ENCODE results near the gene ZFHX3.
A peak's percentile ranks its signal among the peaks of the same experiment; 100 is the strongest.

ZFHX3 gene

DNA sequence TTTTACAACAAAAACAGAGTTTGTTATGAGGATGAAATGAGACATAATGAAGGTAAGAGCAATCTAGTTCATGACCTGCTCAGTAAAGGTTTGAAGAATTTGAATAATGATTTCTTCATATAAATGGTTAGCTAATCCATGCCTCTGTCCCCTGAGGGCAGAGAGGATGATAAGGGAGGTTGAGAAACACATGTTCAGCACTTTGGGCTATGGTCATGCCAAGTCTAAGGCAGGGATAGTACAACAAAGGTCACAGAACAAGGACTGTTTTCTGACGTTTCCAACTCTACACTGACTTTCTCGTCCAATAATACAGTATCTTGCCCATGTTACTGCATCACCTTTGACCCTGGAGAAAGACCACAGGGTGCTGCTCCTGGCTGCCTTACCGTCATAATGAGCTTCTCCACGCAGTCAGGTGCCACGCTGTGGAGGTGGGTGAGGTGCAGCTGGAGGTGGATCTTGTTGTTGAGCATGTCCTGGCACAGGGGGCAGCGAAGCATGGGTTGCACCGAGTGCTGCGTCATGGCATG, 236.7 kb downstream of the ZFHX3 start:
- Histone ChIP-seq H3K27me3 (ENCODE audit: low read depth) (no peaks in the 10 kb centered on the region), H3K4me1 (no peaks in the 10 kb centered on the region; the same call in 1 of the 2 replicates), H3K4me3 (no peak overlapping the region), H3K9me3 (no peaks in the 10 kb centered on the region), H3K36me3 (replicated peaks) (peaks cover 15% of the 10 kb centered on the region)
- DNase-seq (ENCODE audit: low spot score in 2 of 2) = no peak
- in situ Hi-C loops (cut with MboI; ENCODE audit: low sequenced_read_pairs) = no loop called here

DNA sequence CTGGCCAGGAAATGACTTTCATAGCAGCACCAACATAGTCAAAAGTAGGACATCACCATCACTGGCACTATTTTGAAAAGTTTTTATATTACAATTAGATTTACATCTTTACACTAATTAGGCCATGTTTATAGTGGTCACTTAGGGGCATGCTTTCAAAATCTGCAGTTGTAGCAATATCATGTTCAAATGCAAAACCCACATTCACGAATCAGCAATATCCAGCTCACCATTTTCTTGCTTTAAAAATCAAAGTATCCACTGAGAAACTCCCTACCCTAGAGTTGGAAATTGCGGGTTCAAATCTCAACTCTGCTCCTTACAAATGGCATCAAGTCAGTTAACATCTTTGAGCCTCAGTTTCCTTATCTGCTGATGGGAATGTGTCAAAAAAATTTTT, 237.4 kb downstream of the ZFHX3 start:
- Histone ChIP-seq H3K4me1 (no peaks in the 10 kb centered on the region; the same call in 1 of the 2 replicates), H3K9me3 (no peaks in the 10 kb centered on the region)
- in situ Hi-C loops (cut with MboI; ENCODE audit: low sequenced_read_pairs) = no loop called here

DNA sequence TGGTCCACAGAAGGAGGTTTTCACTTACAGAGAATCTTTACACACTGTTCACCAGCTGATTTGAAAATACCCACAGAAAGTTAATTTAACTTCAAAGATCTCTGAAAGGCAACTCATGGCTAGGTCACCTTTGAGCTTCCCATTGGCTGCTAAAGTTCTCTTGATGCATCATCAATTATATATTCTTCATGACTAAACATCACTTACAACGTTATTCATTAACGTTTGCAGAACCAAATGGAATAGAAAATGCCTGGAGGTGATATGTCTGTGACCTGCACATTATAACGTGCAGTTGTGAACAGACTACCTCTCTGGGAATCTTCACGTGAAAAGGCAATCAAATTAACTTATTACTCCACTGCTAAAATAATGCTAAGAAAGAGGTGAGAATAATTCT, 238.5 kb downstream of the ZFHX3 start:
- no peaks in the 10 kb centered on the region for H3K27me3 ChIP-seq (ENCODE audit: low read depth)
- DNase-seq (ENCODE audit: low spot score in 2 of 2) = no peak
- H3K36me3 ChIP-seq (replicated peaks) = peaks cover 15% of the 10 kb centered on the region
- H3K9me3 ChIP-seq = no peaks in the 10 kb centered on the region
- in situ Hi-C loops (cut with MboI; ENCODE audit: low sequenced_read_pairs) = no loop called here
- H3K4me3 ChIP-seq = no peak overlapping the region
- peaks cover 4% of the 10 kb centered on the region for H3K4me1 ChIP-seq

More for the DNA sequence above, 237.4 kb downstream of the ZFHX3 start:
- H3K27me3 ChIP-seq (ENCODE audit: low read depth) = no peaks in the 10 kb centered on the region
- H3K36me3 ChIP-seq (replicated peaks) = peaks cover 15% of the 10 kb centered on the region
- H3K4me3 ChIP-seq = no peak overlapping the region
- DNase-seq (ENCODE audit: low spot score in 2 of 2) = no peak

DNA sequence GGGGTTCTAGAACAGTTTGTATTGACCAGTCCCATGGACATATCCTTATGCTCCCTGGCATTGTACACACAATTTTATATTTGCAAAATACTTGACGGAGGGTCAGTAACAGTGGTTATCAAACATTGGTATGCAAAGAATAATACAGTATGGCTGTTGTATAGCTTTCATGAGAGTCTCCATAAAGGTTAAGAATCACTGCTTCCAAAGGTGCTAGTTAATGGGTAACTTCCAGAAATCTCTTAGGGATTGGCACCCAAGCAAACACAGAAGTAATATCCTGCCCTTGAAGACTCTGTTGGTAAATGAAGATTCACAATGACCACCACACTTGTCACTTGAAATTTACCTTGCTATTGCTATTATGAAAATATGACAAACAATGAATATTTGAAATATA, 239.2 kb downstream of the ZFHX3 start:
- Histone ChIP-seq H3K36me3 (replicated peaks) (peaks cover 15% of the 10 kb centered on the region), H3K27me3 (ENCODE audit: low read depth) (no peaks in the 10 kb centered on the region), H3K4me1 (peaks cover 11% of the 10 kb centered on the region), H3K9me3 (no peaks in the 10 kb centered on the region), H3K4me3 (no peak overlapping the region)
- DNase-seq (ENCODE audit: low spot score in 2 of 2) = no peak
- in situ Hi-C loops (cut with MboI; ENCODE audit: low sequenced_read_pairs) = no loop called here

DNA sequence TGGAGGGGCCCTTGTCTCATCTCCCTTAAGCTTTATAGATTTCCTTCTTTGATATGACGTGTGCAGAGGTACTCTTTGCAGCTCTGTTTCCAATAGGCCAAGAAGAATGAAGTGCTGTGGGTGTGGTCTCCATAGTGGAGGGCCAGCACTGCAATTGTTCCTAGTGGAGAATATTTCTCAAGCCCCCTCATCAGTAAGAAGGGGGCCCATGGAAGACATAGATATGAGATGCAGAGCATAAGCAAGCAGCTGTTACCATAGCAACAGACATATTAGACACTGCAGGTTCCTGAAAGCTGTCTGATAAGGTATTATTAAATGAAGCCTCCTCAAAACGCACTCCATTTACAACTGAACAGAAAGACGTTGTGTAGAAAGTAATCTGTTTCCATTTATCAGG, 240.7 kb downstream of the ZFHX3 start:
- in situ Hi-C loops (cut with MboI; ENCODE audit: low sequenced_read_pairs) = no loop called here
- Histone ChIP-seq H3K36me3 (replicated peaks) (peaks cover 15% of the 10 kb centered on the region), H3K27me3 (ENCODE audit: low read depth) (no peaks in the 10 kb centered on the region), H3K4me1 (peaks cover 25% of the 10 kb centered on the region), H3K4me3 (no peak overlapping the region), H3K9me3 (no peaks in the 10 kb centered on the region)
- no peak for DNase-seq (ENCODE audit: low spot score in 2 of 2)

DNA sequence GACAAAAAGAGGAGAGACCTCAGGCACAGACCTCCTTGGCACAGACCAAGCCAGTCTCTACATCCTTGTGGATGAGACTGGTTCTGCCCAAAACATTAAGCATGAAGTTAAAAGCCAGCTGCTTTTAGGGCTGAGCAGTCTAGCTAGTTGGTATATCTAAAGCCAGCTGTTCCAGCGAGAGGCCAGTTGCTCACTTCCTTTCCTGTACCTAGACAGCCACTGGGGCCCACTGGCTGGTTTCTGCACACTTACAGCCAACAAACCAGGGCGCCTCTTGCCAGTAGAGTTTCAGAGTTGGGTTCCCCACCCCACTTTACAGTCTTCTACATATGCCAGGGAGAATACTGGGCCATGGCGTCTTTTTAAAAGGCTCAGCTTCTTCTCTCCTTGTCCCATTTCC, 242.4 kb downstream of the ZFHX3 start:
- H3K27me3 ChIP-seq (ENCODE audit: low read depth) = no peaks in the 10 kb centered on the region

DNA sequence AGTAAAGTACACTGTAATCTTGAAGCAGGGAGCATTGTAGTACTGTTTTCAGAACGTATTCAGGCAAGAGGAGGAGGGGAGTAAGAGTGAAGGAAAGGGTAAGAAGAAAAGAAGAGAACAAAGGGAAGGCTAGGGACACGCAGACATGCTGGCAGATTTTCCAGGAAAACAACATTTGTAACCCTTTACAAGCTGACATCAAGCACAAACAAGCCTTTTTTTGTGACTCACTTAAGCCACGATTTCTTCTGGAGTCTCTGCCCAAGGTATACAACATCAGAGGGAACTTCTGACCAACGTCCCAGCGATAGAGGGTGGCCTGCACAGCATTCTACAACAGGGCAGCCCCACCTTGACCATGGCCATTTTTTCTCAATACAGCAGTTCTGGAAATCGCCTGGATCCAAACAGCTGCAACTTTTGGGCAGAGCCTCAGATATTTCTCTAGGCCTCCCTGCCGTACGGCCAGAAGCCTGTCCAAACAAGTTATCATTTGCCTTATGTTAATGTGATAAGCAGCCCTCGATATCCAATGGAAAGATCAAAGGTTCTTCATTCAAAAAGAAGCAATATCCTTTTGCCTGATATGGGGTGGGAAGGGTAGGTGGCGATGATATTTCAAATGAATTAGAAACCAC, 247.3 kb downstream of the ZFHX3 start:
- Histone ChIP-seq H3K27me3 (ENCODE audit: low read depth) (no peaks in the 10 kb centered on the region), H3K4me1 (peaks cover 45% of the 10 kb centered on the region), H3K36me3 (replicated peaks) (peaks cover 35% of the 10 kb centered on the region), H3K9me3 (no peaks in the 10 kb centered on the region), H3K4me3 (no peak overlapping the region)
- peak in 1 of 2 experiments; percentile 34 for DNase-seq (ENCODE audit: low spot score in 2 of 2)
- in situ Hi-C loops (cut with MboI; ENCODE audit: low sequenced_read_pairs) = no loop called here

More for the DNA sequence above, 242.4 kb downstream of the ZFHX3 start:
- peaks cover 7% of the 10 kb centered on the region for H3K36me3 ChIP-seq (replicated peaks)
- H3K9me3 ChIP-seq = no peaks in the 10 kb centered on the region
- no peak for DNase-seq (ENCODE audit: low spot score in 2 of 2)
- peaks cover 43% of the 10 kb centered on the region for H3K4me1 ChIP-seq
- no peak overlapping the region for H3K4me3 ChIP-seq
- in situ Hi-C loops (cut with MboI; ENCODE audit: low sequenced_read_pairs) = no loop called here

DNA sequence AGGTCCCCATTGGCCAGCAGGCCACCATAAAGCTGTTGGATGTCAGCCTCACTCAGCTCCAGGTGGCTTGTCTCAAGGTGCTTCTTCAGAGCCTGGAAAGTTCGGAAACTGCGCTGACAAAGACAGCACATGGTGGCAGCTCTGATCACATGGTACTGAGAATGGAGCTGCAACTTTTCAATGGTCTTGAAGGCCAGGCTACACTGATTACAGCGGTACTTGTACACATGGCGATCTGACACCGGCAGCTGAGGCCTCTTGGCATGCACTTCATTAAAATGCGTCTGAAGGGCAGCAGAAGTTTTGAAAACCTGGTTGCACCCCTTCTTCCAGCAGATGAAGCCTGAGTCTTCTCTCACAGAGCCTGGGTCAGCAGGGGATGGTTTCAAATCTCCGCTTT, 249.7 kb downstream of the ZFHX3 start:
- H3K27me3 ChIP-seq (ENCODE audit: low read depth) = no peaks in the 10 kb centered on the region
- in situ Hi-C loops (cut with MboI; ENCODE audit: low sequenced_read_pairs) = no loop called here
- peaks cover 51% of the 10 kb centered on the region for H3K36me3 ChIP-seq (replicated peaks)

DNA sequence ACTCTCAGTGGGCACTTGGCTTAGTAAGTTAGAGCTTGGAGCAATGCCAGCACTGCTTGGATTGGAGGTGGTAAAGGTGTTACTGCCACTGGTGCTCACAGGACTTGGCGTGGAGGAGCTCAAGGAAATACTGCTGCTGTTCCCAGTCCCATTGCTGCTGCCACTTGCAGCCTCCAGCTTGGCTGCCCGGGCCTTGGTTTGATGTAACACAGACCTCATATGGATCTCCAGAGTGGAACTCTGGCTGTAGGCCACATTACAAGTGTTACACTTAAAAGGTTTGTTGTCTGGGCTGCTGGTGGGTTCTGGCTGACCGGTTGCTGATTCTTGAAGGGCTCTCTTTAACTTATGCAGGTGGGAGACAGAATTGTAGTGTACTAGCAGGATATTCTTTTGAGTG, 250.3 kb downstream of the ZFHX3 start:
- Histone ChIP-seq H3K4me3 (no peak overlapping the region), H3K36me3 (replicated peaks) (peaks cover 51% of the 10 kb centered on the region), H3K27me3 (ENCODE audit: low read depth) (no peaks in the 10 kb centered on the region), H3K4me1 (peaks cover 23% of the 10 kb centered on the region), H3K9me3 (no peaks in the 10 kb centered on the region)
- no peak for DNase-seq (ENCODE audit: low spot score in 2 of 2)
- in situ Hi-C loops (cut with MboI; ENCODE audit: low sequenced_read_pairs) = no loop called here

More for the DNA sequence above, 249.7 kb downstream of the ZFHX3 start:
- Histone ChIP-seq H3K9me3 (no peaks in the 10 kb centered on the region), H3K4me1 (peaks cover 29% of the 10 kb centered on the region), H3K4me3 (no peak overlapping the region)
- DNase-seq (ENCODE audit: low spot score in 2 of 2) = no peak

DNA sequence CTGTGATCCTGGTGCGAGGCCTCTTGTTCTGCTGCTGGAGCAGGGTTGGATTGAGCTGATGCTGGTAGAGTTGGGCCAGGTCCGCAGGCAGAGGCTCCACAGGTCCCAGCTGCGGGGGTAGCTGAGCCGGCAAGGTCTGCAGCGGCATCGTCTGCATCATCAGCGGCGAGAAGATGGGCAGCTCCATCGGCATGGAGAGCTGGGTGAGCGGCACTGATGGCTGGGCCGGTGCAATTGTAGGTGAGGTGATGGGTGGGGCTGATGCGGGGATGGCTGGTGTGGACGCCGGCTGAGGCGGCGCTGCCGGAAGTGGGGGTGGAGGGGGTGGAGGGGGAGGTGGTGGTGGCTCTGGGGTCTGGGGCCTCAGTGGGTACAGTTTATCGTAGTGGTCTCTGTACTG, 251.7 kb downstream of the ZFHX3 start:
- DNase-seq (ENCODE audit: low spot score in 2 of 2) = no peak
- Histone ChIP-seq H3K4me3 (no peak overlapping the region), H3K4me1 (peaks cover 9% of the 10 kb centered on the region), H3K27me3 (ENCODE audit: low read depth) (no peaks in the 10 kb centered on the region), H3K9me3 (no peaks in the 10 kb centered on the region), H3K36me3 (replicated peaks) (peaks cover 58% of the 10 kb centered on the region)
- in situ Hi-C loops (cut with MboI; ENCODE audit: low sequenced_read_pairs) = no loop called here

DNA sequence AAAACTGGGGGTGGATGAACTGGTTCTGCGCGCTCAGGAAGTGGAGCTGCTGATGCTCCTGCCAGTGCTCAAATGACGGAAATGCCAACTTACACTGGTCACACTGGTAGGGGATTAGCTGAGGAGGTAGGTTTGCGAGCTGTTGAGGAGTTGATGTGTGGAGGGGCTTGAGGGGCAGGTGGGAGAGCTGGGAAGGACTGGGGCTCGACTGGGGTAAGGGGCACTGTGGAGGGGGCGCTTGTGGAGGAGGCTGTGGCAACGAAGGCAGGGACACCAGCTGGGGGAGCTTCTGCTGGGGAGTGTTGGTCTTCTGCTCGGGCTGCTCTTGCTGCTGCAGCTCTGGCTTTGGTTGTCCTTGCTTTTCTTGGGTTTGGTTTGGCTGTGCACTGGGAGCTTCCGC, 252.9 kb downstream of the ZFHX3 start:
- in situ Hi-C loops (cut with MboI; ENCODE audit: low sequenced_read_pairs) = no loop called here
- Histone ChIP-seq H3K4me3 (no peak overlapping the region), H3K36me3 (replicated peaks) (peaks cover 62% of the 10 kb centered on the region), H3K27me3 (ENCODE audit: low read depth) (no peaks in the 10 kb centered on the region), H3K4me1 (no peaks in the 10 kb centered on the region; the same call in 1 of the 2 replicates), H3K9me3 (no peaks in the 10 kb centered on the region)
- no peak for DNase-seq (ENCODE audit: low spot score in 2 of 2)

DNA sequence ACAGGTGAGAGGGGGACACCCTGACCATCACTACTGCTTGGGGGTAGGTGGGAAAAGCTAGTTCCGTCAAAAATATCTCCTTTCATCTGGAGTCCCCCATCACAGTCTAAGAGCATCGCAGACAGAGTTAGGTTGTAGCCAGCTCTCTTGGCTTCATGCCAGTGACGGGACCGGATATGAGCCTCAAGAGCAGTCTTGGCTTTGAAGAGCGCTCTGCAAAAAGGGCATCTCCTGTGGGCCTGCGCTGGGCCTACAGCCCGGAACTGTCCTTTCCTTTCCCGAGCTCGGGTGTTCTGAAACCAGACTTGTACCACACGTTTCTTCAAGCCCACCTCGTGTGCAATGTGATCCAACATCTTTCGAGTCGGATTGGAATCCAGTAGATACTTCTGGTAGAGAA, 253.6 kb downstream of the ZFHX3 start:
- no peak overlapping the region for H3K4me3 ChIP-seq
- in situ Hi-C loops (cut with MboI; ENCODE audit: low sequenced_read_pairs) = no loop called here
- no peak for DNase-seq (ENCODE audit: low spot score in 2 of 2)
- no peaks in the 10 kb centered on the region; the same call in 1 of the 2 replicates for H3K4me1 ChIP-seq
- H3K36me3 ChIP-seq (replicated peaks) = peaks cover 59% of the 10 kb centered on the region
- H3K9me3 ChIP-seq = no peaks in the 10 kb centered on the region
- H3K27me3 ChIP-seq (ENCODE audit: low read depth) = no peaks in the 10 kb centered on the region

DNA sequence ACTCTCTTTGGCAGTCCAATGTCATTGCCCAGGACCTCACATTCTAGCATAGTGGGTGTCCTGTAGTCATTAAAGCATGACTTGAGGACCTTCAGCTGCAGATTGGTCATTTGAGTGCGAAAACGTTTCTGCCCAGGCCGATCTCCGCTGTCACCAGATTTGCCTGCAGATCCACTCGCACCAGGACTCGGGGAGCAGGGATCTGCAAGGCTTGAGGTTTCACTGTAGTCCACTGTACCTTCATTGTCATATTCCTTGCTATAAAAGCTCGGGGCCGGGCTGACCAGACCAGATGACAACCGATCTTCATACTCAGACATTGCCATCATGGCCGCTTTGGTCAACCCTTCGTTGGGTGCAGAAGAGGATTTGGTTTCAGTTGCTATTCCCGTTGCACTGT, 254.2 kb downstream of the ZFHX3 start:
- H3K9me3 ChIP-seq = no peaks in the 10 kb centered on the region
- in situ Hi-C loops (cut with MboI; ENCODE audit: low sequenced_read_pairs) = no loop called here
- no peaks in the 10 kb centered on the region for H3K27me3 ChIP-seq (ENCODE audit: low read depth)
- DNase-seq (ENCODE audit: low spot score in 2 of 2) = no peak
- H3K4me3 ChIP-seq = no peak overlapping the region
- no peaks in the 10 kb centered on the region; the same call in 1 of the 2 replicates for H3K4me1 ChIP-seq
- H3K36me3 ChIP-seq (replicated peaks) = peaks cover 53% of the 10 kb centered on the region

DNA sequence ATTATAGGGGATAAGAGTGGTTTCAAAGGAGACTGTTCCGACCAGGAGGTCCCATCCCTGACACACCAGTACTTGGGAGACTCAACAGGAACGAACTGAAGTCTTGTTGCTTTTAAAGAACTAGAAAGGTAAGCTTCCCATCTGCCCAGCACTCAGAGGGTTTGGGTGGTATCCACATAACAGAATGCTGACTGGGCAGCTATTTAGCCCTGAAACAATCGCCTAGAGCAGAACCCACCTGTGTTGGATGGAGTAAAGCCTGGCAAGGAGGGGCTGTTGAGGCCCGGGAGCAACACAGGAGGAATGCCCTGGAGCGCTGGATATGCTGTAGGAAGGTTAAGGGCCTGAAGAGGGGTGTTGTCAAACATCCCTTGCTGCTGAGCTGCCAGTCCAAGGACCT, 254.9 kb downstream of the ZFHX3 start:
- H3K27me3 ChIP-seq (ENCODE audit: low read depth) = no peaks in the 10 kb centered on the region
- H3K36me3 ChIP-seq (replicated peaks) = peaks cover 51% of the 10 kb centered on the region
- H3K4me1 ChIP-seq = peaks cover under 1% of the 10 kb centered on the region; the same call in 1 of the 2 replicates
- H3K9me3 ChIP-seq = no peaks in the 10 kb centered on the region
- no peak for DNase-seq (ENCODE audit: low spot score in 2 of 2)
- no peak overlapping the region for H3K4me3 ChIP-seq
- in situ Hi-C loops (cut with MboI; ENCODE audit: low sequenced_read_pairs) = no loop called here

DNA sequence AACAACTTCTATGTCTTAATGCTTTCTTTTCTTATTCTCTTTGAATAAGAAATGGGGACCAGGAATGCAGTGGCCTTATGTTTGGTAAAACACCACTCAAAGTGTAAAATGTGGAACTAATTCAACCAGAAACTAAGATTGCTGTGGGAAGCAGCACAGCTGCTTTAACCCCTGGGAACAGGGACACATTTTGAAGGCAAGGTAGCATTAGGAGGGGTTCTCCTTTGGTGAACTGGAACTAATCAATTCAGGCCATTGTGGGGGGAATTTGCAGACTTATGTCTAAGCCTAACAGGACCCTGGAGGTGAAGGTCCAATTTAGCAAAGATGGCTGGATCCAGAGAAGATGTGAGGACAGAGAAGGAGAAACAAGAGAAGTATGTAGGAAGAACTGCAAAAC, 256.1 kb downstream of the ZFHX3 start:
- no peaks in the 10 kb centered on the region for H3K9me3 ChIP-seq

More for the DNA sequence above, 256.1 kb downstream of the ZFHX3 start:
- DNase-seq (ENCODE audit: low spot score in 2 of 2) = no peak
- Histone ChIP-seq H3K4me1 (peaks cover 4% of the 10 kb centered on the region), H3K36me3 (replicated peaks) (peaks cover 42% of the 10 kb centered on the region), H3K27me3 (ENCODE audit: low read depth) (no peaks in the 10 kb centered on the region), H3K4me3 (no peak overlapping the region)
- in situ Hi-C loops (cut with MboI; ENCODE audit: low sequenced_read_pairs) = no loop called here
